Activated CD4-positive, alpha-beta T cell treated with anti-CD3 and anti-CD28 coated beads, Interleukin-2, amount 10 ng/mL, durations not matched to agents 24 days and 14 days (primary cell): ENCODE measurements around the gene NOX4. TPM values are rescaled to one million over a fixed set of nuclear protein-coding genes. Genes with fewer than 3 reads are reported as not detected.

Experiments
- DNase-seq: peaks from one replicate; pipeline ENCODE4 v3.0.0; 2022
- H3K27ac Mint-ChIP-seq: one replicate; pipeline ENCODE4 v1.8.0; 2022; ENCODE audit warnings: mild to moderate bottlenecking, mixed read lengths
- H3K27me3 Mint-ChIP-seq: one replicate; pipeline ENCODE4 v1.8.0; 2022; ENCODE audit warnings: mixed read lengths
- H3K36me3 Mint-ChIP-seq: one replicate; pipeline ENCODE4 v1.8.0; 2022; ENCODE audit warnings: low read depth, mild to moderate bottlenecking, mixed read lengths
- H3K4me1 Mint-ChIP-seq: one replicate; pipeline ENCODE4 v1.8.0; 2021; ENCODE audit warnings: mixed read lengths
- H3K4me3 Mint-ChIP-seq: one replicate; pipeline ENCODE4 v1.8.0; 2022; ENCODE audit warnings: mild to moderate bottlenecking, moderate library complexity, mixed read lengths
- H3K9me3 Mint-ChIP-seq: one replicate; pipeline ENCODE4 v1.8.0; 2021; ENCODE audit warnings: mixed read lengths
- intact Hi-C: fragments of 100-400 bp; cut with micrococcal nuclease; formaldehyde crosslinking; loops from one replicate; pipeline ENCODE4 v1.15.1; 2023
- total RNA-seq: library from RNA; stranded (reverse); gene quantifications from 2 replicates; pipeline ENCODE4 v1.2.3, GENCODE V29; 2022

Gene NOX4
- total RNA-seq = not detected in 2 replicates

GRCh38 chr11:89490981-89491690 lies at the start of gene NOX4:
TSS of gene NOX4 (minus strand) at chr11:89491375. CDS start at chr11:89491246, 129 bp downstream.
- no peak for DNase-seq
- intact Hi-C loops = no loop called here
- Mint-ChIP-seq H3K4me1 (no peaks in the 10 kb centered on the region), H3K36me3 (no peaks in the 10 kb centered on the region), H3K4me3 (no peak within 1 kb of the TSS), H3K27me3 (peaks cover 26% of the 10 kb centered on the region), H3K9me3 (no peaks in the 10 kb centered on the region), H3K27ac (no peak within 1 kb of the TSS)

DNA sequence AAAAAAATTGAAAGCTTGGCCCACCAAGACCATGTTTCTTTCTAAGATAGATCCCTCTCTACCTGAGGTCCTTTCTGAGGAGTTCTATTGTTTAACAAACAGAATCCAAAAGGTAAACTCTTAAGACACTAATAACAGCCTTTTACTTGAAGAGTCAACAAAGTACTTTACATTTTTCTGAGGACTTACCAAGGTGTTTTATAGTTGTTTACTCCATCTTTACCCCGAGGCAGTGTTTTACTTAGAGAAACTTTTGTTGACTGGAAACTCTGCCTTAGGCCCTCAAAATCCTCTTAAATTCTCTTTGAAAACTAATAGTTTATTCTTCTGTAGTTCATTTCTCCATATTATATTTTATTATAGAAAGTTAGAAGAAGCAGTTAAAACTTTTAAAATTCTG lies 49.7 kb upstream of the NOX4 start:
- Mint-ChIP-seq H3K27me3 (no peaks in the 10 kb centered on the region), H3K4me3 (no peak overlapping the region), H3K27ac (no peak overlapping the region), H3K4me1 (no peaks in the 10 kb centered on the region), H3K9me3 (no peaks in the 10 kb centered on the region), H3K36me3 (no peaks in the 10 kb centered on the region)
- DNase-seq = no peak
- intact Hi-C loops = no loop called here

DNA sequence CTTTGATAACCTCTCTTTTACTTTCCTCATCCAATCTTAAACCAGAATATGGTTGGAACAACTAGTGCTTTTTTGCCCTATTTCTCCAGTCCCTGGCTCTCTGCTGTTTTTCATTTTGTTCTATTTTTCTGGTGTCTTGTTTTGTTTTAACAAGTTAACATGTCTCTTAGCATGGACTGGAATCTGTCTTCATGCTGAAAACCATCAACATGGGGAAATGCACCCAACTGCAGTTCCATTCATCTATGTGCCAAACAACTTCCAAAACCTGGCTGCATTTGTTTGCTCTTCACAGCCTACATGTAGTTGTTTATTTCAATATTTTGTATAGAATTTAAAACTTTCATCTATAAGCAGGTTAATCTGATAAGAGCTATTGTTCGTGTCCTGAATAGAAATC lies 46.8 kb upstream of the NOX4 start:
- H3K4me1 Mint-ChIP-seq = no peaks in the 10 kb centered on the region
- no peaks in the 10 kb centered on the region for H3K36me3 Mint-ChIP-seq
- no peaks in the 10 kb centered on the region for H3K9me3 Mint-ChIP-seq
- no peak overlapping the region for H3K4me3 Mint-ChIP-seq
- no peak for DNase-seq
- H3K27me3 Mint-ChIP-seq = no peaks in the 10 kb centered on the region
- intact Hi-C loops = no loop called here
- no peak overlapping the region for H3K27ac Mint-ChIP-seq

GRCh38 chr11:89536926-89537325 lies 45.8 kb upstream of the NOX4 start:
- no peaks in the 10 kb centered on the region for H3K9me3 Mint-ChIP-seq
- H3K27ac Mint-ChIP-seq = no peak overlapping the region
- intact Hi-C loops = no loop called here
- no peak for DNase-seq
- H3K4me1 Mint-ChIP-seq = no peaks in the 10 kb centered on the region
- H3K36me3 Mint-ChIP-seq = no peaks in the 10 kb centered on the region
- no peak overlapping the region for H3K4me3 Mint-ChIP-seq
- no peaks in the 10 kb centered on the region for H3K27me3 Mint-ChIP-seq

DNA sequence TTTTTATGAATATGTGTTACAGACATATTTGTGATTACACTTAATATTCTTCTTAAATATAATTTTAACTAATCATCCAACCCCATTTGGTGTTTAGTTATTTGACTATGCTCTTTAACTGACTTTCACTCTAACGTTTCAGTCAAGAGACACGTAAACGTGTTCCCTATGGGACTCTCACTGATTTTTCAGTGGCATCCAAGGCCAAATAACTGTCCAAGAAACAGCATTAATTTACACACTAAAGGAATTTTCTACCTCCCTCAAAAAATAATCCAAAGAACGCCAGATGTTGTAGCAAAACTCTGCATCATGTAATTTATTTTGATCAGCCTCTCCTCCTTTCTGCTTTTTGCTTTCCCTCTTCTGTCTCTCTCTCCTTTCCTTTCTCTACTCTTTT lies 44.0 kb upstream of the NOX4 start:
- Mint-ChIP-seq H3K27me3 (no peaks in the 10 kb centered on the region), H3K4me1 (no peaks in the 10 kb centered on the region), H3K36me3 (no peaks in the 10 kb centered on the region), H3K27ac (no peak overlapping the region), H3K4me3 (no peak overlapping the region), H3K9me3 (no peaks in the 10 kb centered on the region)
- DNase-seq = no peak
- intact Hi-C loops = no loop called here

GRCh38 chr11:89529626-89530380 lies 38.6 kb upstream of the NOX4 start:
- Mint-ChIP-seq H3K9me3 (no peaks in the 10 kb centered on the region), H3K4me3 (no peak overlapping the region), H3K27me3 (no peaks in the 10 kb centered on the region), H3K4me1 (no peaks in the 10 kb centered on the region), H3K27ac (no peak overlapping the region), H3K36me3 (no peaks in the 10 kb centered on the region)
- intact Hi-C loops = no loop called here
- no peak for DNase-seq

GRCh38 chr11:89521792-89522191 lies 30.6 kb upstream of the NOX4 start:
- H3K27me3 Mint-ChIP-seq = no peaks in the 10 kb centered on the region
- H3K36me3 Mint-ChIP-seq = no peaks in the 10 kb centered on the region
- H3K27ac Mint-ChIP-seq = no peak overlapping the region
- no peak overlapping the region for H3K4me3 Mint-ChIP-seq
- DNase-seq = no peak
- no peaks in the 10 kb centered on the region for H3K4me1 Mint-ChIP-seq
- intact Hi-C loops = no loop called here
- no peaks in the 10 kb centered on the region for H3K9me3 Mint-ChIP-seq

DNA sequence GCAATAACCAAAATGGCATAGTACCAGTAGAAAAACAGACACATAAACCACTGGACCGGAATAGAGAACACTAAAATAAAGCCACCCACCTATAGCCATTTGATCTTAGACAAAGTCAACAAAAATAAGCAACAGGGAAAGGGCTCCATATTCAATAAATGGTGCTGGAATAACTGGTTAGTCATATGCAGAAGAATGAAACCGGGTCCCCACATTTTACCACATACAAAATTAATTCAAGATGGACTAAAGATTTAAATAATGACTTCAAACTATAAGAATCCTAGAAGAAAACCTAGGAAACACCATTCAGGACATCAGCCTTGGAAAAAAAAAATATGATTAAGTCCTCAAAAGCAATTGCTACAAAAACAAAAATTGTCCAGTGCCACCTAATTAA lies 30.1 kb upstream of the NOX4 start:
- Mint-ChIP-seq H3K27ac (no peak overlapping the region), H3K4me1 (no peaks in the 10 kb centered on the region), H3K9me3 (no peaks in the 10 kb centered on the region), H3K36me3 (no peaks in the 10 kb centered on the region), H3K27me3 (no peaks in the 10 kb centered on the region), H3K4me3 (no peak overlapping the region)
- no peak for DNase-seq
- intact Hi-C loops = no loop called here

DNA sequence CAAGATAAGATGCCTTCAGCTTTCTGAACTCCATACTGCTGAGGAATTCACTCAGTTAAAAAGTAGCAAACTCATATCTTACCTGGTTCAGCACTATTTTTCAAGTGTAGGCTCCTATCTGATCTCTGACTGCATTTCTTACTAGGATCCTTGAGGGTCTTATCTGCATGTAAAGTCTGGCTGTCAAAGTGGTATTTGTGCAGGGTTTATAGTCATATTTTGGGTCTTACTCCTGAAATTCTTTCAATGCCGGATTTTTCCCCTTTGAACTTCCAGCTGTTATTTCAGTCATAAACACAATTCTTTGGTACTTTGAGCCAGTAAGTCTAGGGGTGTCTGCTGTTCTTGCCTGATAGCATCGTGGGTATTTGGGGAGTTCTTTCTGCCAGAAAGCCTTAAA lies 25.3 kb upstream of the NOX4 start:
- H3K4me1 Mint-ChIP-seq = no peaks in the 10 kb centered on the region
- intact Hi-C loops = no loop called here
- no peaks in the 10 kb centered on the region for H3K9me3 Mint-ChIP-seq
- H3K27me3 Mint-ChIP-seq = no peaks in the 10 kb centered on the region
- DNase-seq = no peak
- no peaks in the 10 kb centered on the region for H3K36me3 Mint-ChIP-seq
- no peak overlapping the region for H3K27ac Mint-ChIP-seq
- no peak overlapping the region for H3K4me3 Mint-ChIP-seq

DNA sequence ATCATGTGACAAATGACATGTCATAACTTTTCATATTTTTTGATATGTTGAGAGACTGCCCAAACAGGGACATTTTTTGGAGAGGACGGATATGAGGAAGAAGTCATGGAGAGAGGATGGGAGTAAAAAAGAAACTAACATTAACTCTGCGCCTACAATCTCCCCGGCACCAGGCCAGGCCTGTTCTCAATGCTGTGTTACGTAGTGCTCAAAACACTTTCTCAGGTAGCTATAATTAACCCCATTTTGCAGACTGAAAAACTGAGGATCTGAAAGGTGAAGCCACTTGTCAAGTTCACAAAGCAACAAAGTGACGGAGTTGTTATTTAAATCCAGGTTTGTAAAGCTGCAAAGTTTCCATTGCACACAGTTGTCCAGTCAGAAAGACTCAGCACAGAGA lies 17.4 kb upstream of the NOX4 start:
- intact Hi-C loops = no loop called here
- Mint-ChIP-seq H3K27me3 (no peaks in the 10 kb centered on the region), H3K4me1 (no peaks in the 10 kb centered on the region), H3K9me3 (no peaks in the 10 kb centered on the region), H3K36me3 (no peaks in the 10 kb centered on the region), H3K27ac (no peak overlapping the region), H3K4me3 (no peak overlapping the region)
- DNase-seq = no peak

- DNase-seq = no peak
Measured at GRCh38 chr11:89504270-89504669, 13.1 kb upstream of the NOX4 start.

GRCh38 chr11:89503422-89503821 lies 12.2 kb upstream of the NOX4 start:
- H3K4me3 Mint-ChIP-seq = no peak overlapping the region
- no peak overlapping the region for H3K27ac Mint-ChIP-seq
- H3K4me1 Mint-ChIP-seq = no peaks in the 10 kb centered on the region
- intact Hi-C loops = no loop called here
- H3K27me3 Mint-ChIP-seq = no peaks in the 10 kb centered on the region
- H3K36me3 Mint-ChIP-seq = no peaks in the 10 kb centered on the region
- H3K9me3 Mint-ChIP-seq = no peaks in the 10 kb centered on the region
- no peak for DNase-seq

More at GRCh38 chr11:89504270-89504669, 13.1 kb upstream of the NOX4 start:
- Mint-ChIP-seq H3K9me3 (no peaks in the 10 kb centered on the region), H3K36me3 (no peaks in the 10 kb centered on the region), H3K4me3 (no peak overlapping the region), H3K4me1 (no peaks in the 10 kb centered on the region), H3K27ac (no peak overlapping the region), H3K27me3 (no peaks in the 10 kb centered on the region)
- intact Hi-C loops = no loop called here

- no peaks in the 10 kb centered on the region for H3K36me3 Mint-ChIP-seq
Measured at GRCh38 chr11:89502301-89502700, 11.1 kb upstream of the NOX4 start.

DNA sequence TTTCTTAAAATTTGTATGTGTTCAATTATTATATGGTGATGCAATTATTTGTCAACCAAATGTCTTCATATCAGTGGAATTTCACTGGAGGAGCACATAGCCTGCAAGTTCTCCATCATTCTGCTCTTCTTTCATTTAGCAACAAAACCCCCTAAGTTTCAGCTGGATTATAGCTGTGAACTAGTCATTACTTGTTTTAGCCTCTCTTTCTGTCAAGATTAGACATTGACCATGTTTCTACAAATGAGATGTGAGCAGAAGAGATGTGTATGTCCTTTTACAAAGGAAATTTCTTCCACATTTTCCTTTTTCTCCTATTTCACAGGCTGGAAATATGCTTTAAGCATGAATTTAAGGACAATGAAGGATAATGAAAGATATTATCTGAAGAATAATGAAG lies 9.2 kb upstream of the NOX4 start:
- intact Hi-C loops = no loop called here

More at GRCh38 chr11:89502301-89502700, 11.1 kb upstream of the NOX4 start:
- intact Hi-C loops = no loop called here
- H3K4me3 Mint-ChIP-seq = no peak overlapping the region
- no peak for DNase-seq
- H3K27me3 Mint-ChIP-seq = no peaks in the 10 kb centered on the region
- H3K4me1 Mint-ChIP-seq = no peaks in the 10 kb centered on the region
- no peaks in the 10 kb centered on the region for H3K9me3 Mint-ChIP-seq
- no peak overlapping the region for H3K27ac Mint-ChIP-seq

More for the DNA sequence above, 9.2 kb upstream of the NOX4 start:
- H3K4me1 Mint-ChIP-seq = no peaks in the 10 kb centered on the region
- no peaks in the 10 kb centered on the region for H3K36me3 Mint-ChIP-seq
- no peaks in the 10 kb centered on the region for H3K27me3 Mint-ChIP-seq
- no peaks in the 10 kb centered on the region for H3K9me3 Mint-ChIP-seq
- DNase-seq = no peak
- H3K4me3 Mint-ChIP-seq = no peak overlapping the region
- H3K27ac Mint-ChIP-seq = no peak overlapping the region
